Heart right ventricle (tissue), 16 donors: Measurements from ENCODE around the gene ULBP2. TPM values are rescaled to one million over a fixed set of nuclear protein-coding genes. Genes with fewer than 3 reads are reported as not detected.

ENCODE experiments used
- ATAC-seq, 8 donors: fragments of 200-7000 bp; cut with Tn5 transposase; one replicate each; pipeline ENCODE4 v1.9.1; 2020; ENCODE audit warnings: mild to moderate bottlenecking in 8 of 8, moderate library complexity in 8 of 8, moderate number of reproducible peaks in 1 of 8
- DNase-seq, 2 donors: peaks; one replicate each; pipeline ENCODE4 v3.0.0-alpha.2; 2020
- H3K27ac ChIP-seq, 10 donors: fragments of 200-600 bp; sonication (generic) in 2 of 10; one replicate each; pipeline versions ENCODE4 v1.5.0 to v1.8.0; 2020 to 2022; ENCODE audit warnings: mild to moderate bottlenecking in 3 of 10
- H3K27me3 ChIP-seq, 7 donors: fragments of 200-600 bp; one replicate each; pipeline ENCODE4 v1.8.0; 2021 to 2022; ENCODE audit warnings: mild to moderate bottlenecking in 2 of 7
- H3K36me3 ChIP-seq, 9 donors: fragments of 200-600 bp; sonication (generic) in 1 of 9; one replicate each; pipeline versions ENCODE4 v1.5.0 to v1.8.0; 2020 to 2022; ENCODE audit warnings: mild to moderate bottlenecking in 2 of 9
- H3K4me1 ChIP-seq, 9 donors: fragments of 200-600 bp; sonication (generic) in 1 of 9; one replicate each; pipeline versions ENCODE4 v1.5.0 to v1.8.0; 2020 to 2022; ENCODE audit warnings: mild to moderate bottlenecking in 4 of 9
- H3K4me3 ChIP-seq, 10 donors: fragments of 200-600 bp; sonication (generic) in 2 of 10; one replicate each; pipeline versions ENCODE4 v1.5.0 to v1.8.0; 2020 to 2022; ENCODE audit warnings: mild to moderate bottlenecking in 7 of 10, moderate library complexity in 2 of 10
- H3K9me3 ChIP-seq, 11 donors: fragments of 200-600 bp in 10 of 11; sonication (generic) in 2 of 11; one replicate each; pipeline versions ENCODE4 v1.5.0 to v1.8.0; 2013 to 2022; ENCODE audit warnings: mild to moderate bottlenecking in 2 of 11, control low read depth in 1 of 11, moderate library complexity in 1 of 11
- CTCF ChIP-seq, 9 donors: fragments of 200-600 bp; sonication (generic) in 2 of 9; IDR thresholded peaks; one replicate each; pipeline versions ENCODE4 v1.5.0 to v1.8.0; 2021 to 2022; ENCODE audit warnings: antibody characterized with exemption in 9 of 9, mild to moderate bottlenecking in 5 of 9, moderate library complexity in 1 of 9
- WGBS, 2 donors: extraction: QIAGEN DNeasy Blood & Tissue Kit; methylation state at CpG; one replicate each; pipeline ENCODE4 v1.1.7; 2013; ENCODE audit warnings: inconsistent platforms in 1 of 2; 5-methylcytosine and 5-hydroxymethylcytosine counted together
- intact Hi-C, 10 donors: fragments of 100-400 bp; cut with DNase I; formaldehyde crosslinking; loops; one replicate each; pipeline versions ENCODE4 v1.11.1 to v1.14.2; 2022
- polyA plus RNA-seq, 2 donors: library from polyadenylated mRNA; stranded (reverse); fragments of 200-250 nt; gene quantifications; one replicate each; pipeline ENCODE4 v1.2.3, GENCODE V29; 2013
- total RNA-seq, 10 donors: library from RNA; stranded (reverse); fragmentation: NEBNext Ultra II Directional in 3 of 10; extraction: Animal tissue kit (Norgen Biotek cat#: 25700) in 3 of 10; gene quantifications; one replicate each; pipeline versions ENCODE4 v1.2.1 to v1.2.4, GENCODE V29; 2021 to 2023
- donor health status: Arrhythmogenic right ventricular cardiomyopathy.
- donor health status: ischemic (EF 13 %, LVEDD 7.1; RV severe dilation, severe dysfunction).
- donor health status: healthy with polysubstance abuse.
- donor health status: DM: no; HTN: yes; CAD: no.
- donor health status: DM: no; HTN: no; CAD: no.
- donor health status: ischemic (EF 25% LVEDD 6.9; RV normal size, moderate dysfunction).
- donor health status: ischemic (EF 25% LVEDD 5.7; RV mildly dilated, moderate dysfunction).
- donor health status: healthy.
- donor health status: DM: yes; HTN: yes; CAD: no.
- donor health status: Ischemic cardiomyopathy.
- donor health status: ischemic (EF 35%, LVEDD 5.7; RV mildly dilated, moderate dysfunction).
- donor health status: nonischemic (EF 11% LVEDD 7.7; RV severe dilation, severe dysfunction).
- donor health status: DM: yes; HTN: yes; CAD: no.
- donor health status: PGD.
- donor health status: ischemic (EF 29% LVEDD 5.4; RV normal size, mild dysfunction).
- donor health status: nonischemic (EF 23%, LVEDD 6.1; RV moderate dilation, normal function).

ULBP2 gene
- total and polyA plus RNA-seq, 12 donors = 0.46 to 2.7 (median 1.1) TPM; not detected in 1

GRCh38 chr6:149938571-149939355 lies 3.1 kb upstream of the ULBP2 start:
- DNase-seq (no peak), ATAC-seq (no peak)
- TF ChIP-seq CTCF (IDR thresholded peaks at IDR 0.05) = no peak
- Histone ChIP-seq H3K27ac (no peak overlapping the region), H3K4me1 (peaks cover 5 to 31% (median 24%) of the 10 kb centered on the region in 9 donors), H3K27me3 (peaks cover 16 to 88% (median 74%) of the 10 kb centered on the region in 7 donors), H3K4me3 (peak overlapping the region; percentile 4 to 62 (median 46)), H3K9me3 (no peaks in the 10 kb centered on the region), H3K36me3 (no peaks in the 10 kb centered on the region)
- intact Hi-C loops = loop anchor here in 3 of 10 donors (5.0 to 10.0 kb wide), 2 partner anchors 69 to 396 kb away; no protein-coding TSS in a partner anchor
- 2% methylated on average over 58 of the region's 58 CpGs for WGBS, 2 donors

- no peak overlapping the region for H3K27ac ChIP-seq
- WGBS, 2 donors = 19 to 31% methylated on average over 5 of the region's 5 CpGs
- H3K9me3 ChIP-seq = no peaks in the 10 kb centered on the region
- ATAC-seq (no peak), DNase-seq (no peak)
- peaks cover 16 to 83% (median 70%) of the 10 kb centered on the region in 7 donors for H3K27me3 ChIP-seq
- H3K4me1 ChIP-seq = peaks cover 5 to 31% (median 24%) of the 10 kb centered on the region in 9 donors
- intact Hi-C loops = loop anchor here in 3 of 10 donors (5.0 to 10.0 kb wide), 2 partner anchors 68 to 395 kb away; no protein-coding TSS in a partner anchor
- no peak for TF ChIP-seq CTCF (IDR thresholded peaks at IDR 0.05)
- no peak overlapping the region for H3K4me3 ChIP-seq
- no peaks in the 10 kb centered on the region for H3K36me3 ChIP-seq
Measured at GRCh38 chr6:149939356-149939648, 2.5 kb upstream of the ULBP2 start.

GRCh38 chr6:149939909-149940671 lies 1.7 kb upstream of the ULBP2 start:
- intact Hi-C loops = loop anchor here in 3 of 10 donors (5.0 to 10.0 kb wide), 2 partner anchors 67 to 395 kb away; no protein-coding TSS in a partner anchor
- H3K9me3 ChIP-seq = no peaks in the 10 kb centered on the region
- WGBS, 2 donors = 18 to 21% methylated on average over 6 of the region's 6 CpGs
- H3K27ac ChIP-seq = no peak overlapping the region
- ATAC-seq (no peak), DNase-seq (no peak)
- no peak for TF ChIP-seq CTCF (IDR thresholded peaks at IDR 0.05)
- no peaks in the 10 kb centered on the region for H3K36me3 ChIP-seq
- H3K4me3 ChIP-seq = no peak overlapping the region
- H3K4me1 ChIP-seq = peaks cover 5 to 31% (median 24%) of the 10 kb centered on the region in 9 donors
- peaks cover 16 to 75% (median 62%) of the 10 kb centered on the region in 7 donors for H3K27me3 ChIP-seq

GRCh38 chr6:149940672-149940982 lies 1.2 kb upstream of the ULBP2 start:
- ATAC-seq = no peak
- 34 to 41% methylated on average over 6 of the region's 6 CpGs for WGBS, 2 donors
- TF ChIP-seq CTCF (IDR thresholded peaks at IDR 0.05) = no peak
- DNase-seq = no peak
- Histone ChIP-seq H3K27me3 (peaks cover 16 to 69% (median 56%) of the 10 kb centered on the region in 7 donors), H3K36me3 (no peaks in the 10 kb centered on the region), H3K27ac (no peak overlapping the region), H3K9me3 (no peaks in the 10 kb centered on the region), H3K4me1 (peaks cover 5 to 31% (median 24%) of the 10 kb centered on the region in 9 donors), H3K4me3 (no peak overlapping the region)
- intact Hi-C loops = no loop called here
